ENCODE data around the gene LIN7B.
"Not testable (repeated sequence)": the region's sequence is repeated elsewhere in the genome, so short reads cannot be mapped to it uniquely, and the experiment has no call there.

LIN7B gene, protein sequence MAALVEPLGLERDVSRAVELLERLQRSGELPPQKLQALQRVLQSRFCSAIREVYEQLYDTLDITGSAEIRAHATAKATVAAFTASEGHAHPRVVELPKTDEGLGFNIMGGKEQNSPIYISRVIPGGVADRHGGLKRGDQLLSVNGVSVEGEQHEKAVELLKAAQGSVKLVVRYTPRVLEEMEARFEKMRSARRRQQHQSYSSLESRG

DNA sequence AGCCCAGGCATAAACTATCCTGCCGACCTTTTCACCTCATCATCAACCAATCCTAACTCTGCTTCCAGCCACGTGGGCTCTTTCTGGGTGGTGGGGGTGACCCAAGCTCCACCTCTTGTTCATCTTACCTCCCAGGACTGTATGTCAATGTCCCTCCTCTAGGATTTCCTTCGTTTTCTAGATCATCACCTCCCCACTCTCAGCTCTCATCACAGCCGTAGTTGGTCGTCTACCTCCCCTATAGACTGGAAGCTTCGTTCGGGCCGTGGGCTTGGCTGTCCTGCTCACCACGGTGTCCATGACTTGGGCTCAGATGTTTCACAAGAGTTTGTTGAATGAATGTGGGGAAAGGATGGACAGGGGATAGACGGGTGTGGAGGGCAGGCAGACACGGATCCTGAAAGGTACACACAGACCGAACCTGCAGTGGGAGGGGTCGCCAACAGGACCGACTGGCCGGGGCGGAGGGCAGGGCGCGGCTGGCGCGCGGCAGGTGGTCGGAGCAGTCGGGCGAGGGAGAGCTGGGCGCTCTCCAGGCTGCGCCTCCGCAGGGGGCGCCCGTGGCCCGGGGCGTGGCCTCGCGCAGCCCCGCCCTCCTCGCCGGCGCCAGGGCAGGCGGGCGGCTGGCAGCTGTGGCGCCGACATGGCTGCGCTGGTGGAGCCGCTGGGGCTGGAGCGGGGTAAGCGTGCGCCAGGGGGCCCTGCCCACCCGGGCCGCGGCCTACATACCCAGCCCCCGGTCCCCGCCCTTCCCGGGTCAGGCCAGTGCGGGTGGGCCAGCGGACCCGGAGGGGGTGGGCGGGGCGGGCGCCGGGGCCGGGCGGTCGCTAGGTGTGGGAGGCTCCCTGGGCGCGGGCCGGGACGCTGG, at the start of gene LIN7B:
Gene LIN7B (plus strand): TSS at position 609 of the 868 bp plus-strand sequence. CDS start 35 bp downstream, at position 644.
- DNase-seq = peak; percentile 67 to 69

DNA sequence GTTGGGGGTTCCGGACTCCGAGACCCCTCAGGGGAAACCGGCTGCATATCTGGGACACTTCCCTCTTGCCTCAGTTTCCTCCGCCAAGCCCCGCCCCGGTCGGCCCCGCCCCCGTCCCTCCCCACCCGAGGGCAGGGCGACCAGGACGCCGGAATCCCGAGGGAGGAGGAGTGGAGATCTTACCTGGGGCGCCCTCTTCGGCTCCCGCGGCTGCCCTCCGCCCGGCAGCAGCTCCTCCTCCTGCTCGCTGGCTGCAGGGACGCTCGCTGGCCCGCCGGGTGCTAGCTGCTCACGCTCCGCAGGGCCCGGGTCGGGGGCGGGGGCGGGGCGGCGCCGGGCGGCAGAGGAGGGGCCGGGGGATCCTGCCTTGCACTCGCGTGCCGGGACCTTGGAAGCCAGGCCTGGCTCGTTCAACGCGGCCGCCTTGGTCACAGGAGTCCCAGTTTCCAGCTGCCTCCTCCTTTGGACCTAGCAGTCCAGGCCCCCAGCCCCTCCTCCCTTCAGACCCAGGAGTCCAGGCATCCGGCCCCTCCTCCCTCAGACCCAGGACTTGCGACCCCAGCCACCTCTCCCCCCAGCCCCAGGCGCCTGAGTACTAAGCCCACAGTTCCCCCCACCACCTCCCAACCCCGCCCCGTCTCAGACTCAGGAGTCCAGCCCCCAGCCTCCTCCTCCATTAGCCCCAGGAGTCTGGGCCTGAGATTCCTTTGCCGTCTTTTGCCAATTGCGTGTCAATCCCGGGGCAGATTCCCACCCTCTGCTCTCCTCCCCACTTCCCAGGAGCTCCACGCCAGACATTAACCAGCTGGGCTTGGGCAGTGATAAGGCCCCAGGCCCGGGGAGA, 49.2 kb upstream of the LIN7B start, which contains the start of gene NTF4:
Gene NTF4 (minus strand): TSS at position 51 of the 844 bp plus-strand sequence. CDS start 2,821 bp downstream, outside the sequence.
- DNase-seq = no peak

DNA sequence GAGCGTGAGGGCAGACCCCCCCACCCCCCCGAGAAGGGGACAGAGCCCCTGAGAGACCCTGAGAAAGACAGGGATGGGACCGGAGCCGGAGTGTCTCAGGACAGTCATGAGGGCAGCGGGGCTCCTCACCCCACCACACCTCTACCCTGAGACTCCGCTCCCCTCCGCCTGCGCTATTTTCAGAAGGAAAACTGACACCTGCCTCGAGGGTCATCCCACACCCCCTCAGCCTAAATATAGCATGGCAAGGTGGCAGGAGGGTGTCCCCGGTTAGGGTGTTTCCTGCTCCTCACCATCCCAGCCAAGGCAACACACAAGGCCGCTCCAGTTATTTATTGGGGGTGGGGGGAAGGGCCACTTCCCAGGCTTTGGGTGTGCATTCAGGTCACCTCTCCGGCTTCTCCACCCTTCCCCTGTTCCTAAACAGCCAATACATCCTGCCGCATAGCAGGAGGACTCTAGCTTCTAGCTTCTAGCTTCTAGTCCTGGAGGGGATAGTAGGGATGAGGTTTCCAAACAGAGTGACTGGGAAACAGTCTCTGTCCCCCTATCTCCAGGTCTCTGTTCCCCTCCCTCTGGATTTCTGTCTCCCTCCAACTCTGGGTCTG, 48.2 kb upstream of the LIN7B start:
- DNase-seq = no peak

DNA sequence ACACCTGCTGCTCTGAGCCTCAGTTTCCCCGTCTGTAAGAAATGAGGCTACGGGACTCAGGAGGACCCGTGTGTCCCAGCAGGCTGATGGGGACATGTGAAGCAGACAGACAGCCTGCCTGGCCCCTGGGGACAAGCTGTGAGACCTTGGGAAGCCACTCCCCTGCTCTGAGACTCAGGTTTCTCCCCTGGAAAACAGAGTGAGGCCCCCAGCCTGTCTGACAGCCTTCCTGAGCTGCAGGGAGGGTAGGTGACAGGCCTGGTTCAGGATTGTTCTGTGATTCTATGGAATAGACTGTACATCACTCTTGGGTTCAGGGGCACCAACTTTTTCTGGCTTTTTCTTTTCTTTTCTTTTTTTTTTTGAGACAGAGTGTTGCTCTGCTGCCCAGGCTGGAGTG, 46.6 kb upstream of the LIN7B start:
- no peak for DNase-seq

DNA sequence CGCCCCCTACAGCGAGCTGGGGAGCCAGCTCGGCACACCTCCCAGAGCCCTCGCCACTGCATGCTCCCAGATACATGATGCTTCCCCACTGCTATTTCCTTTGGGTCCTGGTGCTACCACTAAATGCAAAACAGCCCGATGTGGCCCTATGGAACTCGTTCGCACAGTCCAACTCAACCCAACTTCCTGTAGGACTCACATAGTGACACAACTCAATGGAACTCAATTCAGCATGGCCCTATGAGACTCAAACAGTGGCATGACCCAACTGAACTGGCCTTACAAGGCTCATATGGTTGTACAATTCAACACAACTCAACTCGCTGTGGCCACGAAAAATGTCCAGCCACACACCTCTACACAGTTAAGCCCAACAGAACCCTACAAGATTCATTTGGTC, 45.1 kb upstream of the LIN7B start:
- no peak for DNase-seq

DNA sequence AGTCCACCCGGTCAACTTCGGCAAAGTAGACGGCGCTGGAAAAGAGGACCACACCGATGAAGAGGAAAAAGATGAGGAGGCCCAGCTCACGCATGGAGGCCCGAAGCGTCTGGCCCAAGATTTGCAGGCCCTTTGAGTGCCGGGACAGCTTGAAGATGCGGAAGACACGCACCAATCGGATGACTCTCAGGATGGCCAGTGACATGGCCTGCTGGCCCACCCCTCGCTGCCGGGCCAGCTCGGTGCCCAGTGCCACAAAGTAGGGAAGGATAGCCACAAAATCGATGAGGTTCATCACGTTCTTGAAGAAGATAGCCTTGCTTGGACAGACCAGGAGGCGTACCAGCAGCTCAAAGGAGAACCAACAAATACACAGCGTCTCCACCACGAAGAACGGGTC, 43.8 kb upstream of the LIN7B start:
- no peak for DNase-seq

DNA sequence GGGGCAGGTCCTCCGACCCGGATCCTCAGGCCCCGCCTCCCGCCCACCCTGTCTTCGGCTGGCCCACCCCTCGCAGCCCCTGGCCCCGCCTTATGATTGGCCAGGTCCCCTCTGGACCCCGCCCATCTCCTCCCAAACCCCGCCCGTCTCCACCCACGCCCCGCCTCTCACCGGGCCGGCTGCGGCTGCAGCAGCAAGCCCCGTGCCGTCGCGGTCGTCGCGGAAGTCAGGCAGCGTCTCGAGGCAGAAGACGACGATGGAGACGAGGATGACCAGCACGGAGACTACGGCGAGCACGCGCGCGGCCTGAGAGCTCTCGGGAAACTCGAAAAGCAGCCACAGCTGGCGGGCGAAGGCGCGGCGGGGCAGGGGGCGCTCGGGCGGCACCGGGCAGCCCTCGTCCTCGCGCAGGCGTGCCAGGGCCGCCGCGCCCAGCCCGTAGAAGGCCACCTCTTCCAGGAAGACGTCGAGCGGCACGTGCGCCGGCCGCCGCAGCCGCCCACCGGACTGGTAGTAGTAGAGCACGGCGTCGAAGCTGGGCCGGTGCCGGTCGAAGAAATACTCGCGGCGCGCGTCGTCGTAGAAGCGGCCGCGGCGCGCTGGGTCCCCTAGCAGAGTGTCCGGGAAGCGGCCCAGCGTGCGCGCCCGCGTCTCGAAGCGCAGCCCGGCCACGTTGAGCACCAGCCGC, 42.2 kb upstream of the LIN7B start:
- DNase-seq = peak; percentile 26 to 33

DNA sequence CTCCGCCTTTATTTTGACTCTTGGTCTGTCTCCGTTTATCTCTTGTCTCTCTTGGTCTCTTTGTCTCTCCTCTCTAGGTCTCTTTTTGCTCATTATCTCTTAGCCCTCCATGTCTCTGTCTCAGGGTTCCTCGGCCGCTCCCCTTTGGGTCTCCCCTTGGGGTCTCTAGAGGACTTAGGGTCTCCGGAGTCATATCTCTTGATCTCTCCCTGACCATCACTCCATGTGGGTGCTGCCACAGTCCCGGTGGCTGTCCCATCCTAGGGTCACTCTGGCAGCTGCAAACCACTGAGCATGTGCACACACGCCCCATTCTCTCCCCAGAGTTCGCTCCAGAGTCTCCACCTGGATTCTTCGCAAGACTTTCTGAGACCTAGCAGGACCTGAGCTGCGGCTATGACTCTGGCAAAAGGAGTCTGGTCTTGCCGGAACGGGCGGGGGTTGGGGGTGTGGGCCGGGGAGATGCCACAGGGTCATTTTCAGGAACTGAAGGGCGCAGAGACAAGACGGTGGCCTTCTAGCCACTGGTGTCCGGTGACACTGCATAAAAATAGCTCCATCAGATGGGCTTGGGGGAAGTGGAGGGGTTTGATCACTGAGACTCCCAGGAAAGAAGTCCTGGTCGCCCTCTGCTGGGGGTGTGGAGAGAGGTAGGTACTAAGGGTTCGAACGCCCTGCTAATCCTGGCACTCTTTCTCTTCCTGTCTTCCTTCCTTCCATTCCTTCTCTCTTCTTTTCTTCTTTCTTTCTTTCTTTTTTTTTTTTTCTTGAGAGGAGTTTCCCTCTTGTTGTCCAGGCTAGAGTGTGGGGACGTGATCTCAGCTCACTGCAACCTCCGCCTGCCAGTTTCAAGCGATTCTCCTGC, 40.4 kb upstream of the LIN7B start:
- no peak for DNase-seq

DNA sequence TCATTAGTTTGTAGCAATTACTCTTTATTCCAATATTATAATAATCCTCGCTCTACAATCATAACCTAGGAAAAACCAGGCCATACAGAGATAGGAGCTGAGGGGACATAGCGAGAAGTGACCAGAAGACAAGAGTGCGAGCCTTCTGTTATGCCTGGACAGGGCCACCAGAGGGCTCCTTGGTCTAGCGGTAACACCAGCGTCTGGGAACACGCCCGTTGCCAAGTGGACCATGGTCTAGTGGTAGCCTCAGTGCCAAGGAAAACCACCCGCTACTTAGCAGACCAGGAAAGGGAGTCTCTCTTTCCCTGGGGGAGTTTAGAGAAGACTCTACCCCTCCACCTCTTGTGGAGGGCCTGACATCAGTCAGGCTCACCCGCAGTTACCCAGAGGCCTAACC, 39.3 kb upstream of the LIN7B start:
- not testable (repeated sequence) for DNase-seq

DNA sequence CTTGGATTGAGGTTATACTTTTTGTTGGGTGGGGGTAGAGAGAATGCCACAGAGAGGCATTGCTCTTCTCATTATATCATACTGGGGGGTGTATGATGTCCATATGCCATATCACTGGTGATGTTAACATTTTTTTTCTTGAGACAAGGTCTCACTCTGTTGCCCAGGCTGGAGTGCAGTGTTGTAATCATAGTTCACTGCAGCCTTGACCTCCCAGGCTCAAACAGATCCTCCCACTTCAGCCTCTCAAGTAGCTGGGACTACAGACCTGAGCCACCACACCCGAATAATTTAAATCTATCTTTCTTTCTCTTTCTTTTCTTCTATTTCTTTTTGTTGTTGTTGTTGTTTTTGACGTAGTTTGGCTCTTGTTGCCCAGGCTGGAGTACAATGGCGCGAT, 33.8 kb upstream of the LIN7B start:
- no peak for DNase-seq

DNA sequence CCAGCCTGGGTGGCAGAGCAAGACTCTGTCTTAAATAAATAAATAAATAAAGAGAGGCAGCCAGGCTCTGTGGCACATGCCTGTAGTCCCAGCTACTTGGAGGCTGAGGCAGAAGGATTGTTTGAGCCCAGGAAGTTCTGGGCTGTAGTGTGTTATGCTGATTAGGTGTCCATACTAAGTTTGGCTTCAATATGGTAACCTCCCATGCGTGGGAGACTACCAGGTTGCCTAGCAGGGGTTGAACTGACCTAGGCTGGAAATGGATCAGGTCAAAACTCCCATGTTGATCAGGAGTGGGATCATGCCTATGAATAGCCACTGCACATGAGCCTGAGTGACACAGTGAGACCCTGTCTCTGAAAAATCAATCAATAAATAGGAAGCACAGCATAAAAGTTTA, 32.9 kb upstream of the LIN7B start:
- DNase-seq = no peak

DNA sequence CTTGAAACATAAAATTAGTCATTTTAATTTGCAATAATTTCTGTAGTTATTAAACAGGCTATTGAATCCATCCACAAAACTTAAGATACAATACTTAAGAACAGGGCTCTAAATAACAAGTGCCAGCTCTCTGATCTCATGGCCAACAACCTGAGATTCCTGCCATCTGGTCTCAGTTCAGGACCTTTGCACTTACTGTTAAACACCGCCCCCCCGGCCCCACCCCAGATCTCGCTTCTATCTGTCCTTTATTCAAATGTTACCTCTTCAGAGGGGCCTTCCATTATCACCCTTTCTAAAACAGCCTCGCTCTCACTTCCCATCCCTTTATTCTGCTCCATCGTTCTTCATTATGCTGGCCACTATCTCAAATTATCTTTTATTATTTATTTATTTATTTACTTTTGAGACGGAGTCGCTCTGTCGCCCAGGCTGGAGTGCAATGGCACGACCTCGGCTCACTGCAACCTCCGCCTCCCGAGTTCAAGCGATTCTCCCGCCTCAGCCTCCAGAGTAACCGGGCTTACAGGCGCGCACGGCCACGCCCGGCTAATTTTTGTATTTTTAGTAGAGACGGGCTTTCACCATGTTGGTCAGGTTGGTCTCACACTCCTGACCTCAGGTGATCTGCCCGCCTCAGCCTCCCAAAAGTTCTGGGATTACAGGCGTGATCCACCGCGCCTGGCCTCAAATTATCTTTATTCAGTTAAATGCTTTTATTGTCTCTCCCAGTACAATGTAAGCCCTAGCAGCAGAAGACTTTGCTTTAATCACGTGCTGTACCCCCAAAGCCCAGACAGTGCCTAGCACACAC, 29.8 kb upstream of the LIN7B start:
- DNase-seq = no peak

DNA sequence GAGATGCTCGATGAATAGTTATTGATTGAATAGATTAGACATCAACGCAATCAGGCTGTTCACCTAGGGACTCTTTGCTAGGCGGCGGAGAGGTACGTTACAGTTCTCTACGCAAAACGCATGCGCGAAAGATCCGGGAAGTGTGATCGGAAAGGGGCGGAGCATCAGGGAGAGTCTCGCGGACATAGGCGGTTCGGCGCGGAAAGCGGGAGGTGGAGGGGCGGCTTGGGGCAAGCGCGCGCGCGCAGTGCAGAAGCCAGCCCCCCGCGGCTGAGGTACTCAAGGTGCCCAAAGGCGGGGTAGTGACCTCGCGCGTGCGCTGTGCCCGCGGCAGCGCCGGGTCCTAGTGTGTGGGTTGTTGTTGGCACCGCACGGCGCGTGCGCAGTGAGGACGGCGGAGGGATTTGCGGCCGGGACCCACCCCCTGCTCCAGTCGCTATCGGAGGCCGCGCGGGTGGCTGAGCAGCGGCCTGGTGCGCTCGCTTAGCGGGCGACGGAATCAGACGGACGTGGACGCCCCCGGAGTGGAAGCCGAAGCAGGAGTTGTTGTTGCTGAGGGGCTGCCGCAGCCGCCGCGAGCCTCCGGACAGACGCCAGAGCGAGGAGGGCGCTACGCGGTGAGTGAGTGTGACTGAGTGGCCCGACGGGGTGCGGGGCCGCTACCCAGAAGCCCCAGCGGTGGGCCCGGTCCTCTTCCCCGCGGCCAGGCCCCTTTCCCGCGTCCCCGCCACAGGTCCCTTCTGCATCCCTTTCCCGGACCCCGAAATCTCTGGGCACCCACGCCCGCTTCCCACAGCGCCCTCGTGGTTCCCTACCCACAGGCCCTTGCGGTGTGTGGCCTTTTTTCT, 28.9 kb upstream of the LIN7B start, which contains the start of gene SNRNP70:
Gene SNRNP70 (plus strand): TSS at position 432 of the 848 bp plus-strand sequence. CDS start 964 bp downstream, outside the sequence.
- DNase-seq = peak; percentile 97 to 99

DNA sequence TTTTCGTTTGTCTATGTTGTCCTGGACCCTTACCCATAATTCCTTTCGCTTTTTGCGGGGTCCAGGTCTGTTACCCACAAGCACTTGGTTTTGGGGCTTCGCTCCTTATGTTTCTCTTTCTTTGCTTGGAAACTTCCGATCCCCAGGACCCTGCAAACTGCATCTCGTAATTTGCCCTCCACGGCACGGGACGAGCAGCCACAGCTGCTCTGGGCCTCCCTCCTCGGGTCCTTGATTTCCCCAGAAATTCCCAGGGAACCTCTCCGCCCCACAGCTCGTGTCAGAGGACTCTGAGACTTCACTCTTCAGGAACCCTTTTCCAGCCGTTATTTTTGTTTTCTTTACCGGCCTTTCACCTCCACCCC, 28.3 kb upstream of the LIN7B start:
- DNase-seq = no peak

DNA sequence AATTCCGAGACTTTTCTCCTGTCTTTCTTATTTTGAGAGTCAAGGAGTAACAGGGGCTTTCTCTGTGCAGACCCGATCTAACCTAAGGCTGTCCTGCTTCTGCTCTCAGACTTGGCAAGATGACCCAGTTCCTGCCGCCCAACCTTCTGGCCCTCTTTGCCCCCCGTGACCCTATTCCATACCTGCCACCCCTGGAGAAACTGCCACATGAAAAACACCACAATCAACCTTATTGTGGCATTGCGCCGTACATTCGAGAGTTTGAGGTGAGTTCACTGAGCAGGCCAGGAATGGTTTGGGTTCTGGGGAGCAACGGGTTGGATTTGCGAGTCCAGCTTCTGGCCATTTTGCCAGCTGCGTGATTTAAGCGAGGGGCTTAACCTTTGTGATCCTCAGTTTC, 27.9 kb upstream of the LIN7B start:
- no peak for DNase-seq

DNA sequence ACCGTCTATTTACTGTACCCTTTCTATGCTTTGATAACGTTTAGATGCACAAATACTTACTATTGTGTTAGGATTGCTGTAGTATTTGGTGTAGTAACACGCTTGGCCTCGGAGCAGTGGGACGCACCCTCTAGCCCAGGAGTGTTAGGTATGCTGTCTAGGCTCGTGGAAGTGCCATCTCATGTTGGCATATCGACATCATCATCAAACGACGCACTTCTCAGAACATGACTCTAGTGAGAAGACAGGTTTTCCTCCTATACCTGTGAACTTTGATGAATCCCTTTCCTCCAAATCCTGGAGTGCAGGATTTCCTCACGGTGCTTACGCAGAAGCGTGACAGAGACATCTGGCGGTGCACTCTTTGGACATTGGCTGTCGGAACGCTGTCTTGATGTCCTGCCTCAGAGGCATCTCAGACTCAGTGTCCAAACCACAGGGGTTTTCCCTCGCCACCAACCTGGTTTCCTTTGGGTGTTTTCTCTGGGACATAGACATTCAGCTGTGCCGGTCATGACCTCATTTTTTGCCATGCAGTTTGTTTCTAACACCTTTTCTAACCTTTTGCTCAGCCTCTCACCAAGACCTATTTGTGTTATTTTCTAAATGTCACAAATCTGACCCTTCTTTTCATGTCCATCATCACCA, 22.7 kb upstream of the LIN7B start:
- DNase-seq = no peak

DNA sequence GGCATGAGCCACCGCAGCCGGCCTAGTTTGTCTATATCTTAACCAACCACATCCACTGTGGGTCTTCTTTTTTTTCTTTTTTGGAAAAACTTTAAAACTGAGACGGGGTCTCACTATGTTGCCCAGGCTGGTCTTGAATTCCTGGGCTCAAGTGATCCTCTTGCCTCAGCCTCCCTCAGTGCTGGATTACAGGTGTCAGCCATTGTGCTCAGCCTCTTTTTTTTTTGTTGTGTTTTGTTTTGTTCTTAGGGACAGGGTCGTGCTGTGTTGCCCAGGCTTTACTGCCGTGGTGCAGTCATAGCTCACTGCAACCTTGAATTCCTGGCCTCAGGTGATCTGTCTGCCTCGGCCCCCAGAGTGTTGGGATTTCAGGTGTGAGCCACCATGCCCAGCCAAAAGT, 21.5 kb upstream of the LIN7B start:
- DNase-seq = no peak

Measured in activated CD4-positive, alpha-beta T cell treated with anti-CD3 and anti-CD28 coated beads for 4 hours (primary cell).